SK-N-SH treated with all-trans-retinoic acid at 6 μM for 48 hours (cell line): Measurements from ENCODE around the gene ALKAL2.
A peak's percentile ranks its signal among the peaks of the same experiment; 100 is the strongest.

Source experiments
- ATAC-seq: fragments of 200-7000 bp; cut with Tn5 transposase; 3 replicates; pipeline ENCODE4 v1.9.1; 2020; ENCODE audit warnings: mild to moderate bottlenecking, moderate library complexity
- ARNTL ChIP-seq: fragments of 450-650 bp; formaldehyde crosslinking; IDR thresholded peaks from 2 replicates; pipeline ENCODE4 v1.5.0; 2020; ENCODE audit warnings: low read depth, mild to moderate bottlenecking, moderate library complexity, borderline replicate concordance
- BACH2 ChIP-seq: fragments of 250-450 bp; sonication (Bioruptor Pico); IDR thresholded peaks from 2 replicates; pipeline ENCODE4 v1.9.0; 2021; ENCODE audit warnings: mild to moderate bottlenecking, borderline replicate concordance
- CSDC2 ChIP-seq: fragments of 250-450 bp; sonication (Bioruptor Pico); IDR thresholded peaks from 2 replicates; pipeline ENCODE4 v1.5.0; 2020; ENCODE audit warnings: mild to moderate bottlenecking, moderate library complexity
- ESRRG ChIP-seq: fragments of 250-450 bp; sonication (Bioruptor Pico); IDR thresholded peaks from 2 replicates; pipeline ENCODE4 v1.6.1; 2021; ENCODE audit warnings: mild to moderate bottlenecking
- GLIS3 ChIP-seq: fragments of 250-450 bp; sonication (Bioruptor Pico); IDR thresholded peaks from 2 replicates; pipeline ENCODE4 v1.5.0; 2020; ENCODE audit warnings: mild to moderate bottlenecking, moderate library complexity
- ISL1 ChIP-seq: fragments of 250-450 bp; sonication (Bioruptor Pico); IDR thresholded peaks from 2 replicates; pipeline ENCODE4 v2.1.2; 2022; ENCODE audit warnings: mild to moderate bottlenecking, moderate library complexity
- RARB ChIP-seq: fragments of 250-450 bp; sonication (Bioruptor Pico); IDR thresholded peaks from 2 replicates; pipeline ENCODE4 v1.8.0; 2021; ENCODE audit warnings: mild to moderate bottlenecking, moderate library complexity
- TCF4 ChIP-seq: fragments of 250-450 bp; sonication (Bioruptor Pico); IDR thresholded peaks from 2 replicates; pipeline ENCODE4 v1.8.0; 2021; ENCODE audit warnings: mild to moderate bottlenecking, moderate library complexity, borderline replicate concordance
- TOX ChIP-seq: fragments of 250-450 bp; sonication (Bioruptor Pico); IDR thresholded peaks from 2 replicates; pipeline ENCODE4 v1.8.0; 2021; ENCODE audit warnings: mild to moderate bottlenecking, moderate library complexity, borderline replicate concordance
- ZFP3 ChIP-seq: fragments of 250-450 bp; sonication (Bioruptor Pico); IDR thresholded peaks from 2 replicates; pipeline ENCODE4 v1.5.0; 2020; ENCODE audit warnings: mild to moderate bottlenecking, moderate library complexity
- ZFP30 ChIP-seq: fragments of 450-650 bp; formaldehyde crosslinking; IDR thresholded peaks from 2 replicates; pipeline ENCODE4 v1.5.0; 2022; ENCODE audit warnings: mild to moderate bottlenecking, moderate library complexity
- ZNF565 ChIP-seq: fragments of 450-650 bp; formaldehyde crosslinking; conservative IDR thresholded peaks from 2 replicates; pipeline ENCODE4 v1.5.0; 2020; ENCODE audit warnings: low read depth, mild to moderate bottlenecking, moderate library complexity
- ZNF70 ChIP-seq: fragments of 450-650 bp; formaldehyde crosslinking; IDR thresholded peaks from 2 replicates; pipeline ENCODE4 v1.5.0; 2020; ENCODE audit warnings: mild to moderate bottlenecking, moderate library complexity
- TF ChIP-seq, protein P1 (sequence below): fragments of 250-450 bp; sonication (Bioruptor Pico); IDR thresholded peaks from 2 replicates; pipeline ENCODE4 v1.5.1; 2021; ENCODE audit warnings: mild to moderate bottlenecking, moderate library complexity
- TF ChIP-seq, protein P2 (sequence below): fragments of 250-450 bp; sonication (Bioruptor Pico); IDR thresholded peaks from 2 replicates; pipeline ENCODE4 v1.8.0; 2020; ENCODE audit warnings: mild to moderate bottlenecking, moderate library complexity, borderline replicate concordance
- TF ChIP-seq, protein P3 (sequence below): fragments of 250-450 bp; sonication (Bioruptor Pico); IDR thresholded peaks from 2 replicates; pipeline ENCODE4 v1.5.1; 2020; ENCODE audit warnings: low read depth, mild to moderate bottlenecking, moderate library complexity
- TF ChIP-seq, protein P4 (sequence below): fragments of 250-450 bp; sonication (Bioruptor Pico); IDR thresholded peaks from 2 replicates; pipeline ENCODE4 v1.8.0; 2021; ENCODE audit warnings: low read depth, mild to moderate bottlenecking, moderate library complexity, borderline replicate concordance

Gene ALKAL2

DNA sequence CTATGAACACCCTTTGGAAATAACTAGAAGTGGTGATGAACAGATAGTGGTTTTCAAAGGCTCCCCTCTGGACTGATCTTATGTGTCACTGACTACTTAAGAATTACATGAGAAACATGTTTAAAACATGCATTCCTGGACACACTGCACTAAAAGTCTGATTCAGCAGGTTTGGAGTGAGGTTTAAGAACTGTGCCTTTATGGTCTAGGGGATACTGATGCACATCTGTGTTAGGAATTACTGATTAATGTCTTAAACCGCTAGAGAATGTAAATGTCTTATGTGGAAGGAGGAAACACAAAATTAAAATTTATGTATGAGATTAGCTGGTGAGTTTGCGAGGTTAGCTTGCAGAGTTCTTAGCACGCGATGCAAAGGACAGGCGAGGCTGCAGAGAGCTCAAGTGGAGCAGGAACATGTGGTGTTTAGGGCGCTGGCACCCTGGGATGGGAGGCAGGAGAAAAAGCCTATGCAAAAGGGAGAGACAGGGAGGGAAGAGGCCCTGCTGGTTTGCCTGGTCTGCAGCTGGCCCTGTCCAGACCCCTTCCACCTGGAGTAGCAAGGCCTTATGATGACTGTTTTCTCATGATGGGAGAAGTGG is 35.8 kb downstream of the ALKAL2 start:
- ATAC-seq = no peak
- no peak for TF ChIP-seq ZFP30 (CRISPR knock-in tag)
- TF ChIP-seq ZNF565 (CRISPR knock-in tag) = no peak
- no peak for TF ChIP-seq BACH2
- TF ChIP-seq ESRRG (CRISPR knock-in tag) = no peak
- no peak for TF ChIP-seq TCF4

DNA sequence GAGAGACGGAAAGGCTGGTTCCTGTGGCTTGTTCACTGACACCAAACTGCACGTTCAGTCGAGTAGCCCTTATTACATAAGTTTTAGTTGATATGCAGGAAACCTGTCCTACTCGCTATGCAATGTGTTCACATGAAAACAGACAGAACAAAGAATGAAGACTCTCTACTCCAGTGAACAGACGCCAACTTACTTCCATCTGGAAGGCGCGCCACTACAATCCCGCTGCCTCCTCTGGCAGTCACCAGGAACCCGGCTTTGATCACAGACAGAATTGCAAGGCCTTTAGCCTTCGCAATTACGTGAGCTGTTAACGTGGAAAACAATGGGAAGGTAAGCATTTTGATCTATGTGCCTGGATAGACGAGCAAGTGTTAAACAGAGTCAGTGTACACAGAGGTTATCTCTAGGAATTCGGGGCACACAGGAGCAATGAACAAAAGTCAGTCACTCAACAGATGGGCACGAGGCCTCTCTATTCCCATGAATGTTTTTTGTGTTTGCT is 38.3 kb downstream of the ALKAL2 start:
- no peak for ATAC-seq
- no peak for TF ChIP-seq ZFP3 (CRISPR knock-in tag)
- TF ChIP-seq TOX (CRISPR knock-in tag) = no peak

DNA sequence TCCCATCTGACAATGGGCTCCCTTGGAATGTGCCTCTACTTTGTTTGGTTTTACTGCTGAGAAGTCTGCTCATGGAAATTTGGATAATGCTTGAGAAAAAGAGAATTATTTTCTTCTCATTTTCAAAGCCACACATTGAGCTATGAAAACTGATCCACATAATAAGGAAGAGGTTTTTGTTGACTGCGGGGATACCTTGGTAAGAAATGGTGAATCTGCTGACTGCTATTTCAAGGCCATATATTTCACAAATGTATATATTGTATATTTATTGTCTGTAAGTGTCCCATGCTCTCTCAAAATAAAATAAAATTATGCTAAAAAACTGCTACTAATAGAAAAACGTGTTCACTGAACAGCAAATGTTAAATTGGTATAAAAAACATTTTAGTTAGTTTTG is 39.2 kb downstream of the ALKAL2 start:
- no peak for ATAC-seq
- TF ChIP-seq ZNF70 = no peak
- TF ChIP-seq ZFP30 (CRISPR knock-in tag) = no peak
- no peak for TF ChIP-seq TCF4
- no peak for TF ChIP-seq ARNTL (CRISPR knock-in tag)
- no peak for TF ChIP-seq GLIS3 (CRISPR knock-in tag)
- TF ChIP-seq, protein P1, sequence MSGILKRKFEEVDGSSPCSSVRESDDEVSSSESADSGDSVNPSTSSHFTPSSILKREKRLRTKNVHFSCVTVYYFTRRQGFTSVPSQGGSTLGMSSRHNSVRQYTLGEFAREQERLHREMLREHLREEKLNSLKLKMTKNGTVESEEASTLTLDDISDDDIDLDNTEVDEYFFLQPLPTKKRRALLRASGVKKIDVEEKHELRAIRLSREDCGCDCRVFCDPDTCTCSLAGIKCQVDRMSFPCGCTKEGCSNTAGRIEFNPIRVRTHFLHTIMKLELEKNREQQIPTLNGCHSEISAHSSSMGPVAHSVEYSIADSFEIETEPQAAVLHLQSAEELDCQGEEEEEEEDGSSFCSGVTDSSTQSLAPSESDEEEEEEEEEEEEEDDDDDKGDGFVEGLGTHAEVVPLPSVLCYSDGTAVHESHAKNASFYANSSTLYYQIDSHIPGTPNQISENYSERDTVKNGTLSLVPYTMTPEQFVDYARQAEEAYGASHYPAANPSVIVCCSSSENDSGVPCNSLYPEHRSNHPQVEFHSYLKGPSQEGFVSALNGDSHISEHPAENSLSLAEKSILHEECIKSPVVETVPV = no peak
- TF ChIP-seq ISL1 = no peak
- TF ChIP-seq ZFP3 (CRISPR knock-in tag) = no peak
- TF ChIP-seq TOX (CRISPR knock-in tag) = no peak
- TF ChIP-seq CSDC2 = no peak
- TF ChIP-seq RARB = no peak
- TF ChIP-seq, protein P2, sequence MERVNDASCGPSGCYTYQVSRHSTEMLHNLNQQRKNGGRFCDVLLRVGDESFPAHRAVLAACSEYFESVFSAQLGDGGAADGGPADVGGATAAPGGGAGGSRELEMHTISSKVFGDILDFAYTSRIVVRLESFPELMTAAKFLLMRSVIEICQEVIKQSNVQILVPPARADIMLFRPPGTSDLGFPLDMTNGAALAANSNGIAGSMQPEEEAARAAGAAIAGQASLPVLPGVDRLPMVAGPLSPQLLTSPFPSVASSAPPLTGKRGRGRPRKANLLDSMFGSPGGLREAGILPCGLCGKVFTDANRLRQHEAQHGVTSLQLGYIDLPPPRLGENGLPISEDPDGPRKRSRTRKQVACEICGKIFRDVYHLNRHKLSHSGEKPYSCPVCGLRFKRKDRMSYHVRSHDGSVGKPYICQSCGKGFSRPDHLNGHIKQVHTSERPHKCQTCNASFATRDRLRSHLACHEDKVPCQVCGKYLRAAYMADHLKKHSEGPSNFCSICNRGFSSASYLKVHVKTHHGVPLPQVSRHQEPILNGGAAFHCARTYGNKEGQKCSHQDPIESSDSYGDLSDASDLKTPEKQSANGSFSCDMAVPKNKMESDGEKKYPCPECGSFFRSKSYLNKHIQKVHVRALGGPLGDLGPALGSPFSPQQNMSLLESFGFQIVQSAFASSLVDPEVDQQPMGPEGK (CRISPR knock-in tag) = no peak
- TF ChIP-seq ESRRG (CRISPR knock-in tag) = no peak
- TF ChIP-seq BACH2 = no peak
- TF ChIP-seq, protein P3, sequence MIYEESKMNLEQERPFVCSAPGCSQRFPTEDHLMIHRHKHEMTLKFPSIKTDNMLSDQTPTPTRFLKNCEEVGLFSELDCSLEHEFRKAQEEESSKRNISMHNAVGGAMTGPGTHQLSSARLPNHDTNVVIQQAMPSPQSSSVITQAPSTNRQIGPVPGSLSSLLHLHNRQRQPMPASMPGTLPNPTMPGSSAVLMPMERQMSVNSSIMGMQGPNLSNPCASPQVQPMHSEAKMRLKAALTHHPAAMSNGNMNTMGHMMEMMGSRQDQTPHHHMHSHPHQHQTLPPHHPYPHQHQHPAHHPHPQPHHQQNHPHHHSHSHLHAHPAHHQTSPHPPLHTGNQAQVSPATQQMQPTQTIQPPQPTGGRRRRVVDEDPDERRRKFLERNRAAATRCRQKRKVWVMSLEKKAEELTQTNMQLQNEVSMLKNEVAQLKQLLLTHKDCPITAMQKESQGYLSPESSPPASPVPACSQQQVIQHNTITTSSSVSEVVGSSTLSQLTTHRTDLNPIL (CRISPR knock-in tag) = no peak
- TF ChIP-seq ZNF565 (CRISPR knock-in tag) = no peak

DNA sequence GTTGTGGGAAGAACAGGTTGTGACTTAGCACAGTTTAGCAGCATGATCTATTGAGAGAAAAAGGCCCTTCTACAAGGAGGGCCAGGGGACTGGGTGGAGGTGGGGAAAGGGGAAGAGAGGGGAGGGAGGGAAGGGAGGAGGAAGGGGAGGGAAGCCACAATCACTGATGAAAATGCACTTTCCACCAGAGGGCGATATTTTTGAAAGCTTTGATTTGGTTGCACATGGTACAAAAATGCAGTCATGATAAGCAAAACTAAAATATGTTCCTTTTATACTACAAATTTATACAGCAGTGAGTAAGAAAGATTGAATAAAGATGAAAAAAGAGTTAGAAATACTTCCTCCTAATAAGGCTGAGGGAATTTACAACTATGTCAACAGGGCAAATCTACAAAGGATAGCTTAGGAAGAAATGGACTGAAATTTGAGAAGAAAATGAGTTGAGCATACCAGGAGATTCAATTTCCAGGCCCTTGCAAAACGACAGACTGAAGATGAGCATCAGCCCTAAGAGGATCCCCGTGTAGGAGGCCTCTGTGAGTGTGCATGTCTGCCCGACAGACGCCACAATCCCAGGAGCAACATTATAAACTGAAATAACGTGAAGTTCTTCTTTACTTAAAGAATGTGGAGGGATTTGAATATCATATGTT is 41.3 kb downstream of the ALKAL2 start:
- TF ChIP-seq, protein P2 (CRISPR knock-in tag) = no peak
- no peak for TF ChIP-seq ARNTL (CRISPR knock-in tag)
- TF ChIP-seq TOX (CRISPR knock-in tag) = no peak
- TF ChIP-seq, protein P1 = no peak
- TF ChIP-seq, protein P4, sequence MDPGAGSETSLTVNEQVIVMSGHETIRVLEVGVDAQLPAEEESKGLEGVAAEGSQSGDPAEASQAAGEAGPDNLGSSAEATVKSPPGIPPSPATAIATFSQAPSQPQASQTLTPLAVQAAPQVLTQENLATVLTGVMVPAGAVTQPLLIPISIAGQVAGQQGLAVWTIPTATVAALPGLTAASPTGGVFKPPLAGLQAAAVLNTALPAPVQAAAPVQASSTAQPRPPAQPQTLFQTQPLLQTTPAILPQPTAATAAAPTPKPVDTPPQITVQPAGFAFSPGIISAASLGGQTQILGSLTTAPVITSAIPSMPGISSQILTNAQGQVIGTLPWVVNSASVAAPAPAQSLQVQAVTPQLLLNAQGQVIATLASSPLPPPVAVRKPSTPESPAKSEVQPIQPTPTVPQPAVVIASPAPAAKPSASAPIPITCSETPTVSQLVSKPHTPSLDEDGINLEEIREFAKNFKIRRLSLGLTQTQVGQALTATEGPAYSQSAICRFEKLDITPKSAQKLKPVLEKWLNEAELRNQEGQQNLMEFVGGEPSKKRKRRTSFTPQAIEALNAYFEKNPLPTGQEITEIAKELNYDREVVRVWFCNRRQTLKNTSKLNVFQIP (CRISPR knock-in tag) = no peak
- TF ChIP-seq CSDC2 = no peak
- no peak for TF ChIP-seq ZFP30 (CRISPR knock-in tag)
- ATAC-seq = peak; percentile 85
